Activated T-helper 1 cell treated with anti-CD3 and anti-CD28 coated beads, Interleukin-12 subunit alpha, Interleukin-12 subunit beta, Interleukin-2, Interleukin-4 antibody, amounts not matched to agents 30 ng/mL and 10 ng/mL and 1 ng/mL, durations not matched to agents 14 hours and 24 hours and 36 hours (primary cell): ENCODE results near the gene SRGN. TPM values are rescaled to one million over a fixed set of nuclear protein-coding genes. Genes with fewer than 3 reads are reported as not detected.

ENCODE experiments used
- DNase-seq: peaks from one replicate; pipeline ENCODE4 v3.0.0; 2021; ENCODE audit warnings: low spot score
- H3K27ac Mint-ChIP-seq: one replicate; pipeline ENCODE4 v1.8.0; 2021; ENCODE audit warnings: mild to moderate bottlenecking, mixed read lengths
- H3K27me3 Mint-ChIP-seq: one replicate; pipeline ENCODE4 v1.8.0; 2022; ENCODE audit warnings: mild to moderate bottlenecking, moderate library complexity, mixed read lengths; ENCODE audit not compliant: insufficient read depth
- H3K36me3 Mint-ChIP-seq: one replicate; pipeline ENCODE4 v1.8.0; 2021; ENCODE audit warnings: low read depth, mixed read lengths
- H3K4me1 Mint-ChIP-seq: one replicate; pipeline ENCODE4 v1.8.0; 2021; ENCODE audit warnings: low read depth, mixed read lengths
- H3K4me3 Mint-ChIP-seq: one replicate; pipeline ENCODE4 v1.8.0; 2021; ENCODE audit warnings: mild to moderate bottlenecking, moderate library complexity, mixed read lengths
- H3K9me3 Mint-ChIP-seq: one replicate; pipeline ENCODE4 v1.8.0; 2021; ENCODE audit warnings: mixed read lengths
- intact Hi-C: fragments of 100-400 bp; cut with micrococcal nuclease; formaldehyde crosslinking; loops from one replicate; pipeline ENCODE4 v1.15.1; 2024
- total RNA-seq: library from RNA; stranded (reverse); gene quantifications from 2 replicates; pipeline ENCODE4 v1.2.3, GENCODE V29; 2022

SRGN gene
- total RNA-seq, 1 donor from 2014 or later = 1,217 TPM

- H3K9me3 Mint-ChIP-seq = no peaks in the 10 kb centered on the region
- H3K4me1 Mint-ChIP-seq = peaks cover 31% of the 10 kb centered on the region
- DNase-seq = no peak
- intact Hi-C loops = no loop called here
- H3K27me3 Mint-ChIP-seq = no peaks in the 10 kb centered on the region
- peak overlapping the region; percentile 23 for H3K4me3 Mint-ChIP-seq
- peaks cover 54% of the 10 kb centered on the region for H3K36me3 Mint-ChIP-seq
- peak overlapping the region; percentile 40 for H3K27ac Mint-ChIP-seq
These were observed 13.7 kb downstream of the SRGN start for GRCh38 chr10:69101451-69102095.

- H3K36me3 Mint-ChIP-seq = peaks cover 55% of the 10 kb centered on the region
These were observed 14.5 kb downstream of the SRGN start for GRCh38 chr10:69102440-69102839.

GRCh38 chr10:69103784-69104183 lies 15.9 kb downstream of the SRGN start:
- no peak for DNase-seq
- intact Hi-C loops = no loop called here
- Mint-ChIP-seq H3K9me3 (no peaks in the 10 kb centered on the region), H3K27ac (no peak overlapping the region), H3K27me3 (no peaks in the 10 kb centered on the region), H3K36me3 (peaks cover 47% of the 10 kb centered on the region), H3K4me1 (peaks cover 25% of the 10 kb centered on the region), H3K4me3 (no peak overlapping the region)

More at GRCh38 chr10:69102440-69102839, 14.5 kb downstream of the SRGN start:
- Mint-ChIP-seq H3K9me3 (no peaks in the 10 kb centered on the region), H3K4me3 (no peak overlapping the region), H3K4me1 (peaks cover 31% of the 10 kb centered on the region), H3K27me3 (no peaks in the 10 kb centered on the region), H3K27ac (peak overlapping the region; percentile 57)
- intact Hi-C loops = no loop called here
- no peak for DNase-seq

DNA sequence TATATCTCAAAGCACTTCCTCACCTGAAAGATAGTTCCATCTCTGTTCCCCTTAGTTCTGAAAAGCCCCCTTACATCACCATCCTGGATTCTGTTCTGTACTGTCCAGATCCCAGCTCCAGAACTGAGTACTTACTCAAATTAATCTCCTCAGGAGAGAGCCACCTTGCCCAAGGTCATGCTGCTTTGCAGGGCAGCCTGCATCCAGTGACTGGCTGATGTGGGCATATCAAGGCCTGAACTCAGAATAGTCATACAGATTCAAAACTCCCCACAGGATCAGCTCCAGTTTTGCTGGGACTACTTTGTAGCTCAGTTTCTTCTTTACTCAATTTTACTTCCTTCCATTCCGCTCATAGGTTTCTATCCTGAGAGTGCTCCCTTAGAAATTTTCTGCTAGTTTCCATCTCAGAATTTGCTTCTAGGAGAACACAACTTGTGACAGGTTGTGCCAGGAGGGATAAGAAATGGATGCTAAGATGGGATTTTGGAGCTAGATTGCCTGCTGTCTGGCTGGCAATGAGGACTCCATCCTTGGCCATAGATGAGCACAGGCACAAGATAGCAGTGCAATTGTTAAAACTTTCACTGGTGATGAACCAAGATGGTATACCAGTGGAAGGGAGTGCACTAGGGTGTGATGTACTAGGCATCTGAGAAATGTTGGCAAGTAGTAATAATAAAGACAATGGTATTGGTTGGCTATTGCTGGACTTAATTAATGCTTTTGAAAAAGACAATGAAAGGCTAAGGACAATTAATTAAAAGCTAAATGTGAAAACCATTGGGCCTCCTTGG lies 17.3 kb downstream of the SRGN start:
- peaks cover 40% of the 10 kb centered on the region for H3K36me3 Mint-ChIP-seq
- DNase-seq = no peak
- no peak overlapping the region for H3K4me3 Mint-ChIP-seq
- no peak overlapping the region for H3K27ac Mint-ChIP-seq
- intact Hi-C loops = no loop called here
- H3K9me3 Mint-ChIP-seq = no peaks in the 10 kb centered on the region
- peaks cover 25% of the 10 kb centered on the region for H3K4me1 Mint-ChIP-seq
- H3K27me3 Mint-ChIP-seq = no peaks in the 10 kb centered on the region

DNA sequence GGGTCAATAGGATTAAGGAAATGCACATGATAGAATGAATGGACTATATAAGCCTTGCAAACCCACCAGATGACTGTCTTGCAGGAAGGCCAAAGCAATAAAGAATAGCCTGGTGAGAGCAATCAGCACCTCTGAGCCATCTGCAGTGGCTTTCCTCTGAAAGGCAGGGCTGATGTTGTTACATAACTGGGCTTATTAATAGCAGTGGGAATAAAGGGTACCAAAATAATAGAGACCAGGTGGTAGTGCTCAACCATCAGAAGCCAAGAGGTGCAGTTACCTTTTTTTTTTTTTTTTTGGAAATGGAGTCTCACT lies 19.2 kb downstream of the SRGN start:
- no peaks in the 10 kb centered on the region for H3K9me3 Mint-ChIP-seq
- intact Hi-C loops = no loop called here
- H3K27me3 Mint-ChIP-seq = no peaks in the 10 kb centered on the region
- H3K36me3 Mint-ChIP-seq = peaks cover 29% of the 10 kb centered on the region
- no peak overlapping the region for H3K4me3 Mint-ChIP-seq
- no peak for DNase-seq
- no peak overlapping the region for H3K27ac Mint-ChIP-seq
- H3K4me1 Mint-ChIP-seq = peaks cover 13% of the 10 kb centered on the region

- Mint-ChIP-seq H3K36me3 (peaks cover 23% of the 10 kb centered on the region), H3K4me1 (peaks cover 7% of the 10 kb centered on the region), H3K27ac (no peak overlapping the region), H3K27me3 (peaks cover 2% of the 10 kb centered on the region), H3K4me3 (no peak overlapping the region), H3K9me3 (no peaks in the 10 kb centered on the region)
- DNase-seq = no peak
- intact Hi-C loops = no loop called here
These were observed 19.8 kb downstream of the SRGN start for GRCh38 chr10:69107699-69108098.

DNA sequence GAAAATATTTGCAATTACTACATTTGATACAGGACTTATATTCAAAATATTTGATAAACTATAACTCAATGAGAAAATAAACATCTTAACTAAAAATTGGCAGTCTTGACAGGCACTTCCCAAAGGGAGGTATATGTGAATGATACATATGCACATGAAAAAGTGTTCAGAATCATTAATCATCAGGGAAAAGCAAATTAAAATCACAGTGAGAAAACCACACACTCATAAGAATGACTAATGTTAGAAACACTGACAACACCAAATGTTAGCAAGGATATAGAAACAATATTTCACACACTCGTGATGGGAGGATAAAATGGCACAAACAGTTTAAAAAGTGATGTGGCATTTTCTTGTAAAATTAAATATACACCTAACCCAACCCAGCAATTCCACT lies 32.0 kb downstream of the SRGN start:
- Mint-ChIP-seq H3K36me3 (no peaks in the 10 kb centered on the region), H3K9me3 (no peaks in the 10 kb centered on the region), H3K4me3 (no peak overlapping the region), H3K4me1 (peaks cover 9% of the 10 kb centered on the region), H3K27me3 (peaks cover 11% of the 10 kb centered on the region), H3K27ac (no peak overlapping the region)
- intact Hi-C loops = no loop called here
- no peak for DNase-seq

GRCh38 chr10:69123306-69123746 lies 35.4 kb downstream of the SRGN start:
- Mint-ChIP-seq H3K9me3 (no peaks in the 10 kb centered on the region), H3K27me3 (peaks cover under 1% of the 10 kb centered on the region), H3K27ac (peak overlapping the region; percentile 86), H3K4me1 (peaks cover 20% of the 10 kb centered on the region), H3K4me3 (peak overlapping the region; percentile 87), H3K36me3 (no peaks in the 10 kb centered on the region)
- intact Hi-C loops = loop anchor here (1.0 to 2.0 kb wide), 8 partner anchors 30 to 223 kb away; partner anchors contain the start of genes DDX50 and KIFBP
- DNase-seq = no peak

DNA sequence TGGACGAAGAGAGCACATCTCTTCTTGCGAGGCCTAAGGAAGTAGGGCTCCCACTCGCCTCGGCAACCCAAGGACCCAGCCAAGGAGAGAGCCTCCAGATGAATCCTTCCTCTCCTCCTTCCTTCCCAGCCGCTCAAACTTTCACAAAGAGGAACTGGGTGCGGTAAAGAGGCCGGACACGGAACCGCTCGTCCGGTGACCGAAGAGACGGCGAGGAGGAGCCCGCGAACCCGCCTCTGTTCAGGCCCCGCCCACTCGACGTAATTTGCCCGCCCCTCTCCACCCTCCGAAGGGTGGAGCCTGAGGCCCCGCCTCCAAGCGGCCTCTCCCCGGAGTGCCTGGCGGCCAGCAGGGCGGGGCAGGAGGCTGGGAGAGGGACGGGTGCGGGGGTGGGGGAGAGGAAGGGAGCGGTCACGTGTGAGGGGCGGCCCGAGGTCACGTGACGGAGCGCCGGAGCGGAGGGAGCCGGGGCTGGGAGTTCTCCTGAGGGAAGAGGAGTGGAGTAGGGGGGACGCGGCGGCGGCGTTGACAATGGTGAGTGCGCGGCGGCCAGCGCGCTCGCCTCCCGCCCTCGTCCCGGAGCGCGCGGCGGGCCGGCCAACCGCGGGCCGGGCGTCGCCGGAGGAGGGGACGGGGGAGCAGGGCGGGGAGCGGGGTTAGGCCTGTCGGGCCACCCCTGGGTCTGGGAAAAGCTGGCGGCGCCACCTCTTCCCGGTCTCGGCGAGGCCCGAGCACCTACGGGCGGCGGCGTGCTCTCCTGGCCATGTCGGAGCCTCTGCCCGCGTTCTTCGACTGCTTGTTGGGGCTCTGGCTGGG lies 36.1 kb downstream of the SRGN start, which contains the start of gene VPS26A:
Gene VPS26A, plus strand, starts transcription at position 432 of the 816 bp plus-strand sequence. Its CDS starts 100 bp downstream, at position 532.
- peak; percentile 99 for DNase-seq
- intact Hi-C loops = loop anchor here (1.0 to 2.0 kb wide), 12 partner anchors 31 to 269 kb away; partner anchors contain the start of genes DDX50 and KIFBP
- Mint-ChIP-seq H3K9me3 (no peaks in the 10 kb centered on the region), H3K4me3 (peak within 1 kb of the TSS; percentile 87), H3K4me1 (peaks cover 21% of the 10 kb centered on the region), H3K27me3 (no peaks in the 10 kb centered on the region), H3K27ac (peak within 1 kb of the TSS; percentile 88), H3K36me3 (no peaks in the 10 kb centered on the region)

DNA sequence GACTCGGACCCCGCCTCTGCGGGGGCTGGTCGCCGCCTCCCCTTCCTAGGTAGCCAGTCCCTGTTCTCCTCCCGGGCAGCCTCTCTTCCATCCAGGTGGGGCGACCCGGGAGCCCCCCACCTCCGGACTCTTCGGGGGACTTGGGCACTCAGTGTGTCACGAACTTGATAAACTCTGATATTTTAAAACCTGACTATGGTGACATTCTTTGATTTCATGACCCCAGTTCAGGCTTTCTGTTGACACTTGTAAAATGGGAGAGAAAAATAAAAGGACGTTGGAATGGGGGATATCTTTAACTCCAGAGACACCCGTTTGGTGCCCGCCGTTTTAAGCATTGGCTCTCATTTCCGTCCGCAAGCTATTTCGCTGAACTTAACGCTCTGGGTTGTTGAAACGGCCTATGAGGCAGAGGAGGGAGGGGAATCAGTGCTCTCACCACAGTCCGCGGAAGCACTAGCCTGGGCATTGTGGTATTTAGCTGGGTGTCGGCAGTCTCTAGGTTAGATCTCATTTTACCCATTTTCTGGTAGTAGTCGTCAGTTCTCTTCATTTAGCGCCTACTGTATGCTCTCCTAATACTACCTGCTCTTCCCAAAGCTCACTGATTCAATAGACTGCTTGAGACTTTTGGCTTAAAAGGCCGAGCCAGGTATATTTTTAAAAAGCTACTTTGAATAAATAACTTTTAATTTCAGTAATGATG lies 36.8 kb downstream of the SRGN start:
- Mint-ChIP-seq H3K9me3 (no peaks in the 10 kb centered on the region), H3K27me3 (no peaks in the 10 kb centered on the region), H3K4me1 (peaks cover 25% of the 10 kb centered on the region), H3K27ac (peak overlapping the region; percentile 88), H3K4me3 (peak overlapping the region; percentile 87), H3K36me3 (no peaks in the 10 kb centered on the region)
- intact Hi-C loops = loop anchor here (1.0 to 2.0 kb wide), 5 partner anchors 79 to 284 kb away; no protein-coding TSS in a partner anchor
- DNase-seq = peak; percentile 46

DNA sequence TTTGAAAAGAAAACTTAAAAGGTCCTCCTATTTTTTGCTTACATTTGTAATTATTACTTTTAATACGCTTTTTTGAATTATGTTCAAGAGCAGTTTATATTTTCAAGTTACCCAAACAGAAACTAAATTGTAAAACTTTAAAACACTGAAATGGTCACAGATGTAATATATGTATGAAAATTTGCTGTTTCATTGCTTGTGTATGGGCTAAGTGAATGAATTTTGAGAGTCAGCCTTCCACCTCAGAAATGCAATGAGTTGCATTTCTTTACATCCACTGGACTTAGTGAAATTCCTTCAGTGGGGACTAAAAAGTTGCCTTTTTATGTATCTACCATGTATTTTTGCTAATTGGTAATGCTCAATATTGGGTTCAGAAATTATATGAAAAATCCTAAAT lies 37.7 kb downstream of the SRGN start:
- Mint-ChIP-seq H3K4me1 (peaks cover 32% of the 10 kb centered on the region), H3K27ac (no peak overlapping the region), H3K27me3 (no peaks in the 10 kb centered on the region), H3K9me3 (no peaks in the 10 kb centered on the region), H3K4me3 (peak overlapping the region; percentile 87), H3K36me3 (no peaks in the 10 kb centered on the region)
- intact Hi-C loops = loop anchor here (1.0 to 2.0 kb wide), 4 partner anchors 129 to 283 kb away; no protein-coding TSS in a partner anchor
- DNase-seq = no peak

GRCh38 chr10:69130251-69130650 lies 42.3 kb downstream of the SRGN start:
- intact Hi-C loops = no loop called here
- no peak overlapping the region for H3K4me3 Mint-ChIP-seq

More at GRCh38 chr10:69130251-69130650, 42.3 kb downstream of the SRGN start:
- H3K27ac Mint-ChIP-seq = no peak overlapping the region
- H3K9me3 Mint-ChIP-seq = no peaks in the 10 kb centered on the region
- peaks cover 15% of the 10 kb centered on the region for H3K36me3 Mint-ChIP-seq
- H3K4me1 Mint-ChIP-seq = peaks cover 25% of the 10 kb centered on the region
- no peak for DNase-seq
- no peaks in the 10 kb centered on the region for H3K27me3 Mint-ChIP-seq
